GM21526 (cell line): ENCODE measurements around the gene CALHM5.

Experiments used
- ATAC-seq: cut with Tn5 transposase; IDR thresholded peaks from one replicate; pipeline ENCODE4 v1.9.1; 2021; ENCODE audit warnings: moderate library complexity; ENCODE audit not compliant: unreplicated experiment, low FRiP score

Gene CALHM5

DNA sequence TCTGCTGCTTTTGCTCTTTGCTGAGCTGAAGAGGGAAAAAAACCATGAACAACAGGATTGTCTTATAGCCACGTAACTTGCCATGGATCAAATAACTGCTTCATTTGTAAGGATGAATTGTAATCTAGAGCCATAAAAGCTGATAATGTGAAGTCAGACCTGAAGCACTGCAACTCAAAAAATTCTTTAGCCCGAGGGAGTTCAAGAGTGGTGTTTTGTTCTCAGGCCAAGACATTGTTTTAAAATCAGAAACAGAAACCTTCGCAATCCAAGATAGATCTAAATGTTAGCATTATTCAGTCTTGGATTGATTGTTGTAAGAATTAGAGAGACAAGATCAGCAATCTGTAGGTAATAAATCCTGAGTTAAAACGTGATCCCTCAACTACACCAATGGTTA lies 34.2 kb downstream of the CALHM5 start, which contains the start of gene TRAPPC3L:
TRAPPC3L (minus strand) TSS at position 34 of the 400 bp plus-strand sequence. CDS start 170 bp downstream, outside the sequence.
- ATAC-seq: no peak

- no peak for ATAC-seq
These were observed 35.9 kb downstream of the CALHM5 start for GRCh38 chr6:116547358-116547757.

DNA sequence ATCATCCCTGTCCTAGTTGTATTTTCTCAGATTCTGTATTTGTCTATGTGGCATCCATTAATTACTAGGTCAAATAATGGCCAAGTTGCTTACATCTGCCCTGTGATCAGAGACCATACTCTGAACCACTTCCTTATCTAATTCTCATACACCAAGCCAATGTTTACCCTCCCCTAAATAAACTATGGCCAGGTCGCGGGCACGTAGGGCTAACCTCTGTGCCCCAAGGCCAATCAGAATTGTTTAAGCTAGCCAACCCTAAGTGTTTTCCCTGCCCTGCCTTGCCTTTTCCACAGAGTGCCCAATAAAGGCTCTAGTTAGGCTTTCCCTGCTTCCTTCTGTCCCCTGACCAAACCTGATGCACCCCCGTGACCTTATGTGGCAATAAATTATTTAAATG lies 39.4 kb downstream of the CALHM5 start:
- ATAC-seq: no peak

DNA sequence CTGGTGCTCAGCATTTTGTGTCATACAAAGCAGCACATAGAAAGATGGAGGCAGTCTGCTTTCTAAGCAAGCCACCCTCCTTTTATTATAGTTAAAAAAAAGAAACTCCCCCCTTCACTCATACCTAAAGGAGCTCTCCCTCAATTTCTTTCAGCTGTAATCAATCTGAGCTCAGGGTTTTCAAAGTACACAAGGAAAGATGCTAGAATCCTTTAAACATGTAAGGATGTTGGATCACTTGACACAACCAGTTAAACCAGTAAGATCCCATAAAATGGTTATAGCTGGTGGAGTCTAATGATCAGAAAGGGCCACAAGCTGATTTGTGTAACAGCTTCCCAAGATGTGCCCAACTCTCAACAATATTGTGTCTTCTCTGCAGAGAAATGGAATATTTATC lies 42.0 kb downstream of the CALHM5 start, which contains the start of gene CALHM4:
CALHM4 (plus strand) TSS at position 301 of the 400 bp plus-strand sequence; CDS start at position 344, 43 bp downstream.
- no peak for ATAC-seq

DNA sequence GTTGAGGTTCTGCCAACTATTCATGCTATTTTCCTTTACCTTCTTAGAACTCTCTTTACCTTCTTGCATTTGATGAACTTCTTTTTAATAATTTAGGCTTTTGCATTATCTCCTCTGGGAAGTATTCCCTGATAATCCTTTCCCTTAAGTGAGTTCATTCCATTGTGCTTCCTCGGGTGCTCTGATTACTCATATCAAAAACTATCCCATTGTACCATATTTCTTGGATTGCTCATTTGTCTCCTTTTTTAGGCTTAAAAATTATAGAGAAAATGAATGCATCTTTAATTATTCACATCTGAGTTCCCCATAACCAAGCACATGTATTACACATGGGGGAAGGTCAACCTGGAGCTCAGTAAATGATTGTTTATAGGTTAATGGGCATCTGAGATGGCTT lies 44.6 kb downstream of the CALHM5 start:
- no peak for ATAC-seq

DNA sequence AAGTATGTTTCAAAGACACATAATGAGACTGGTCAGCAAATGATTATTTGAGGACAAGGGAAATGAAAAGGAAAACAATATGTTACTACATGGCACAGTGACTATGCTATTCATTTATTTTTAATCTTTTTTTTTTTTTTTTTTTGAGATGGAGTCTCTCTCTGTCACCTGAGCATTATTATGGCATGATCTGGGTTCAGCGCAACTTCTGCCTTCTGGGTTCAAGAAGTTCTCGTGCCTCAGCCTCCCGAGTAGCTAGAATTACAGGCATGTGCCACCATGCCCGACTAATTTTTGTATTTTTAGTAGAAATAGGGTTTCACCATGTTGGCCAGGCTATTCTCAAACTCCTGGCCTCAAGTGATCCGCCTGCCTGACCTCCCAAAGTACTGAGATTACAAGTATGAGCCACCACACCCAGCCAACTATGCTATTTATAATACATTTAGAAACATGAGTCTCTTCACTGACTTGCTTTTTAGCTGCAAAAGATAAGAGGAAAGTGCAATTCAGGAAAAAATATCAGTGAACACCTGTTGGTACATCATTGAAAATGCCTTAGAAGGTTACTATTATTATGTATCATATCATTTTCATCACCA lies 45.5 kb downstream of the CALHM5 start:
- no peak for ATAC-seq

- no peak for ATAC-seq
These were observed 46.5 kb downstream of the CALHM5 start for GRCh38 chr6:116557893-116558292.

- ATAC-seq: no peak
These were observed 48.7 kb downstream of the CALHM5 start for GRCh38 chr6:116560130-116560529.

DNA sequence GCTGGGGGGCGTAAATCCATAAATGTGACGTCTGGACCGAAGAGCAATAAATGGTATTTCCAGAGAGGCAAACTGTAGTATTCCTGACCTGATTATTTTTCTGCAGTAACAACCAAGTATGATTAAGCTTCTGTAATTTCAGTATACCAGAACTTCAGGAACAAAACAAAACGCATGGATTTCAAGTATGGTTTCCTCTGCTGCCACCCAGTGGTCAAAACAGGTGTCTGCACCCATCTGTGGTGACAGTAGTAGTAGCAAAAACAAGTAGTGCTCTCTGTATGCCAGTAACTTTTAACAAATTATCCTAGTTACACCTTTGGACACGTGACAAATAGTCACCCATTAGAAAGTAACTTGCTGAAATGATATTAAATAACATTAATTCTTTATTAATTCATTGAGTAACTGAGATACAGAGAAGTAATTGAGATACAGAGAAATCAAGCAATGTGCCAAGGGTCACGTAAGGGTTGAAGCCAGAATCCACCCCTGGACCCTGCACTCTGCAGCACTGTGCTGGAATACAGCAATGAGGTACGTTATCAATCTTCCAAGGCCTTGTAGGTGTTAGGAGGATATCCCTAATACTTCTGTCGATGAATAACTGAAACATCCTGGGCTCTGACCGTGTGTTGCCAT lies 50.1 kb downstream of the CALHM5 start:
- no peak for ATAC-seq

DNA sequence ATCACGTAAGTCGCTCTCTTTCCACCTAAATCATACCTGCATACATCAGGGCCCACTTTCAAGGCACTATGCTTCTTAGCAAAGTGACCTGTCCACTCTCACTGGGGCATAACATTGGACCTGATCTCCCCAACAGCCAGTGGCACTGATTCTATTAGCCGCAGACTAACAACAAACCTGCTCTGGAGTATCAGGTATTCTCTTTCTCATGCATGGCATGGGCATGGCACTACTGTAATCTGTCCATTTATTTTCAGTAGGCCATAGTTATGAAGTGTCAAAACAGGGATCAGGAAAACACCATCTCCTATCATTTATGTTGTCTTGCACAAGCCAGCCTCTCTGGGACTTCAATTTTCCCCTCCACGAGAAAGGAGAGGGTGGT lies 50.6 kb downstream of the CALHM5 start:
- ATAC-seq: no peak

DNA sequence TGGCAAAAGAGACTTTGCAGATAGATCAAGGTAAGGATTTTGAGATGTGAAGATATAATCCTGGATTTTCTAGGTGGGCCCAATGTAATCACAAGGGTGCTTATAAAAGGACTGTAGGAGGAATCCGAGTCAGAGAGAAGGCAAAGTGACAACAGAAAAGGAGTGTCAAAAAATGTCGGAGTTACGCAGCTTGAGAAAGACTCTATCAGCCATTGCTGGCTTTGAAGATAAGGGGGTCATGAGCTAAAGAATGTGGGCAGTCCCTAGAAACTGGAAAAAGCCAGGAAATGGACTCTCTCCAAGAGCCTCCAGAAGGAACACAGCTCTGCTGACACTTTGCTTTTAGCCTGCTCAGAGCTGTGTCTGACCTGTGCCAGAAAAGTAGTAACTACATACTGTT lies 51.2 kb downstream of the CALHM5 start:
- no peak for ATAC-seq

DNA sequence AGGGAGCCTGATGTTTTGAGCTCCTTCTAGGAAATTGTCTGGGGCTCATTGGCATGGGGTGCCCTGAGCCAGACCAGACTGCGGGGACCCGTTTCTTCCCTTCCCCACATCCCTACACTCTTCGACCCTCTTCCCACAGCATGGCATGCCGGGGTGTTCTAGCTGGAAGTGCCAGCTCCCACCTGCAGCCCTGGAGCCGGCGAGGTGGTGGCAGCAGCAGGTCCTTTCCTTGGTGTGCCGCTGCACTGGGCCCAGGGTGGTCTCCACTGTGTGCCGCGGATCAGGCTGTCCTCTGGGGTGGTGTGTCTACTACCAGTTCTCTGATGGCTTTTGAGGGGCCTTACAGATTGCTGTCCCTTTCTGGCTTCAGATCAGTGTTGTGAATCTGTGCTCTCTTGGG lies 52.4 kb downstream of the CALHM5 start:
- no peak for ATAC-seq

DNA sequence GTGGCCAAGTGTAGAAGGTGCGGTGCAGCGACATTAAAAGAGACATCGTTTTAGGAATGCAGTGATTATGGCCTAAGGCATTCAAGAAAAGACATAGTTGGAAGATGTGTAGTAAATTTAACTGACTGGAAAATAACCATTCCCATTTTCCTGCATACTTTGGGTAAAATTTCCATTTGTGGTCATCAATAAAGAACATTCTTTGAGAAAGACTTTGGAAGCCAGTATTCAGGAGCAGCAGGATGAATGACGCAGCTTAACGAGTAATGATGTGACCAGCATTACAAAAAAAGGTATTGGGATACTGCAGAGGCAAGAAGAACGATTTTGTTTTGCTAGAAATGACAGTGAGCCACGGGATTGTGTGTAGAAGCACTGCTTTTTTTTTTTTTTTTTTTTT lies 52.9 kb downstream of the CALHM5 start:
- ATAC-seq: no peak

- no peak for ATAC-seq
These were observed 53.8 kb downstream of the CALHM5 start for GRCh38 chr6:116564921-116565872.

DNA sequence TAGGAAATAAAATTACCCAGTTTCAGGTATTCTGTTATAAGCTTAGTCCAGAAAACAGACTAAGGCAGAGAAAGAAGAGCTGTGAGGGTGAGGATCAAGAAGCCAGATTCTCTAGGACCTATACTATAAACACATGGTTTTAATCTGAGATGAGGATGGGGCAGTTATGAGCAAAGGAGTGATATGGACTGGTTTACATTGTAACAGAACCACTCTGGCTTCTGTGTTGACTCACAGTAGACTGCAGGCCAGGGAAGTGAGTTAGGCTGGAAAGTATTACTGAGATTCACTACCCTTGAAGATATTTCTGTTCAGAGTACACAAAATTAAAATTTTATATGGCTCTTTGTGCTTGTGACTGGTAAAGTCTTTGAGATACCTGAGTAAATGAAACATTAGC lies 56.7 kb downstream of the CALHM5 start:
- ATAC-seq: no peak

DNA sequence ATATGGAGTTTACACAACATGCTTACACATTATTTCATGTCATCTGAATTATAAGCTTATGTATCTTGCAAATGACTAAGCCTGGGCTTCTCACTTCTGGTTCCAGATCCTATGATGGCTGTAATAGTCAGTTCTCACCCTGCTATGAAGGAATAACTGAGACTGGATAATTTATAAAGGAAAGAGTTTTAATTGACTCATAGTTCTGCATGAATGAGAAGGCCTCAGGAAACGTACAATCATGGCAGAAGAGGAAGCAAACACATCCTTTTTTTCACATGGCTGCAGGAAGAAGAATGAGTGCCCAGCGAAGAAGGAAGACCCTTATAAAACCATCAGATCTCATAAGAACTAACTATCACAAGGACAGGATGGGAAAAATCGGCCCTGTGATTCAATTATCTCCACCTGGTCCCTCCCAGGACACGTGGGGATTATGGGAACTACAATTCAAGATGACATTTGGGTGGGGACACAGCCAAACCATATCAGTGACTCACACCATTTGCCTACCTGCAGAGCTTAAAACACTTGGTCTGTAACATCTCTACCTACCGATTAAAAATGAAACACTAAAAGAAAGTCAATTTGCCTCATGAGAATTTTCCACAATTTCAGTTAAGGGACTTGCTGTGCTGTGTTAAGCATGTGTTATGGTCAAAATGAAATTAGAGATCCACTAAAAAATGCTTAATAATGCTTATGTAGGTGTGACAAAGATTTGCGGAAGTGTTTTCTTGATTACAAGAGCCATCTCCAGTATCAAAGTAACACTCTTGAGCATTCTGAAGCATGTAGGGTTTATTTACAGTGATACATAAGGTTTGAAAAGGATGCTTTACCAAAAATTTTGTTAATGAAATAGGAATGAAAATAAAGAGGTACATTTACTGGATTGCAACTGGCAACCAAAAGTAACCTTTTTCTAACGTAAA lies 57.6 kb downstream of the CALHM5 start:
- no peak for ATAC-seq

DNA sequence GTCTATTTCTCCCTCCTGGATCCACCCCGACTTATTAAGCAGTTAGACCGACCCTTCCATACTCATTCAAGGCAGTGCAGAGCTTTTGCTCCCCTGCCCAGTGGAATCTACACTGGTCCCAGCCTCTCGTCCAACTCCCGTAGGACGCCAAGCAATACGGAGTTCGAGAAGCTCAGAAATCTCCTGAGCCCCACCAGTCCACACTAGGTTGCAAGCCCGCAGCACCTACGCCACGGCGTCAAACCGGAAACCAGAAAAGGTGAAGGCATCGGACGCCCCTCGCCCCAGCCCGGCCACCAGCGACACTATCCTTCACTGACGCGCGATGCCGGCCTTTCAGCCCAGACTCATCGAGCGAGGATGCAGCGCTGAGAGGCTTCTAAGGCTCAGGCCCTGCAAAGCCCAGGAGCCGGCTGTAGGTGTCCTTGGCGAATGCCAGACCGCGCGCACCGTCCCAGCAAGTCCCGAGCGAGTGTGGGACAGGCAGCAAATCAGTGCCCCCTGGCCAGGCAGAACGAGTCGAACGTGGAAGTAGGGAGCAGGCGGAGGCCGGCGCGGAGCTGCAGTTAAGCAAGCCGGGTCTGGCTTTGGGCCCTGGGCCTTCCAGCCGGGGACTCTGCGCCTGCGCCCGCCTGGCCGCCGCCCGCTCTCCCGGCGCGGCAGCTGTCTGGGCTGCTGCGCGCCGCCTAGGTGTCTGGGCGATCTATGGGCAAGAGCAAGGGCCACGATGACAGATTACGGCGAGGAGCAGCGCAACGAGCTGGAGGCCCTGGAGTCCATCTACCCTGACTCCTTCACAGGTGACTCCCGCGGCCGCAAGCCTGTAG lies 59.6 kb downstream of the CALHM5 start, which contains the start of gene RWDD1:
RWDD1 (plus strand) TSS at position 649 of the 827 bp plus-strand sequence; CDS start at position 728, 79 bp downstream.
- peak; percentile 96 for ATAC-seq

DNA sequence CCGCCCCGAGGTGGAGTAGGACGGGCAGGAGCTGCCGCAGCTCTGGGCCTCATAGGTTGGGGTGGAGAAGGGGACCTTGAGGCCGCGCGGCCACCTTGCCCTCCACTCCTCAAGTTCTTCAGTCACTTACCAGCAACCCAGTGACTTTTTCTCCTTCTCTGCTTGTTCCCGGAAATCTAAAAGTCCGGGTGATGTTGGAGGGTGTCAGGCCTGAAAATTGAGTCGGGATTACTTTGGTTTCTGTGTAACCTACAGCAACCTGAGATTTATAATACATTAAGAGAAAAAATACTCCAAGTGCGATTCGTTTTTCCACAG lies 60.2 kb downstream of the CALHM5 start:
- ATAC-seq: no peak

DNA sequence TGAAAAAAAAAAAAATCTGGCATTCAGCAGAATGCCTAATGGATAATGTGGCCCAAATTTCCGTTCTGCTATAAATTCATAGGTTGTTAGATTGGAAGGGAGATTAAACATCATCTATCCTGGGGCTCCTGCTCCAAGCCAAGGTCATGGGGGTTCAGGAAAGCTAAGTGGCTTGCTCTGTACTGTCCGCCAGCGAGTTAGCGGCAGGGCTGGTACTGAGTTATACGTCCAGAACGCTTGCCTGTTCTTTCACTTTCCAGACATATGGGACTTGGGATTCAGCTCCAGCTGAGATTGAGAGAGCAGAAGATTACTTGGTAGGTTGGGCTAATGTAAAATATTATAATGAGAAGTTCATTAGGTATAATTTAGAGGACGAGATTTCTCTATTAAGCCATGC lies 60.7 kb downstream of the CALHM5 start:
- ATAC-seq: no peak
